GM06990 (cell line): ENCODE data around the gene LTA.

ENCODE experiments used
- DNase-seq: peaks from one replicate; pipeline ENCODE4 v3.0.0-alpha.2; 2011; ENCODE audit not compliant: insufficient read length; ENCODE audit errors: extremely low read depth
- H3K27me3 ChIP-seq: replicated peaks from 2 replicates; pipeline ENCODE4 v1.6.0; 2011; ENCODE audit warnings: low read length; ENCODE audit not compliant: control insufficient read depth, insufficient read depth
- H3K36me3 ChIP-seq: 2 replicates; pipeline ENCODE4 v1.5.1; 2011; ENCODE audit warnings: low read length; ENCODE audit not compliant: control insufficient read depth, insufficient read depth
- H3K4me3 ChIP-seq: replicated peaks from 2 replicates; pipeline ENCODE4 v1.5.1; 2011; ENCODE audit warnings: low read depth, mild to moderate bottlenecking, control low read depth, low read length
- CTCF ChIP-seq: IDR thresholded peaks from 2 replicates; pipeline ENCODE4 v1.5.1; 2011; ENCODE audit warnings: low read length, control low read depth, mild to moderate bottlenecking, inconsistent platforms; ENCODE audit not compliant: insufficient read depth, poor library complexity, severe bottlenecking

The LTA gene

DNA sequence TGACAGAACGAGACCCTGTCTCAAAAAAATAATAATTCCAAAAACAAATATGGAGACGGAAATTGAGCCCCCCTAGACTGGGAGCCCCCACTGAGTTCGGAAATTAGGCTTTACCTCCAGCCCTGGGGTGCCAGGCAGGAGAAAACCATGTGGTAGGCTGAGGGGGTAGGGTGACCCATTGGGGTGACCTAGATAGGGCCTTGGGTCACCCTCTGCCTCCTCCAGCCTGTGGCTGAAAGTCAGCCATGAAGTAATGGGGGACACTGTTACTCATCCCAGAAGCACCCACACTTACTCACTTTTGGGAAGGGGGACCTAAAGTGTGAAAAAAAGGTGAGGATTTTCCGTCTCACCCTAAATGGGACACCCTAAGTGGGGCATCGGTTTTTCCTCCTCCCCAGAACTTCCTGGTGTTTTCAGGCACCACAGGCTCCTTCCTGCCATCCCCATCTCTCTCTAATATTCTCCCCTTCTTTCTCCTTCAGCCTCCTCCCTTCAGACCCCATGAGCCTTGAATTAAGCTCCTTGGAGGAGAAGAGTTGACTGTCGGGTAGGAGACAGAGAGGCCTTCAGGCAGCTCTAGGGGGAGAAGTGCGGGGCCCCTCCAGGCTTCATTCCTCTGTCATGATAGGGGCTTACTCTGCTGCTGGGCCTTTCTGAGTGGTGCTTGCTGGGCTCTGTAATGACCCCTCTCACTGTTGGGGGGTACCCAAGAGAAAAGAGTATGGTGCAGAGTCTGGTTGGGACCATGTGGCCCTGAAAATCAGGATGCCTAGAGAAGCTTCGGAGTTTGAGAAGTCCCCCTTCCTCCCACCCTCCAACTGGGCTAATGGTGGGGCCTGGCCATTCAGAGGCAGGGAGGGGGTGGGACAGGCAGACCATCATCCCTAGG lies 7.7 kb downstream of the LTA start:
- H3K36me3 ChIP-seq: peaks cover 11% of the 10 kb centered on the region
- peak overlapping the region; percentile 69 for H3K4me3 ChIP-seq
- no peak for DNase-seq
- TF ChIP-seq CTCF: no peak
- no peaks in the 10 kb centered on the region for H3K27me3 ChIP-seq

DNA sequence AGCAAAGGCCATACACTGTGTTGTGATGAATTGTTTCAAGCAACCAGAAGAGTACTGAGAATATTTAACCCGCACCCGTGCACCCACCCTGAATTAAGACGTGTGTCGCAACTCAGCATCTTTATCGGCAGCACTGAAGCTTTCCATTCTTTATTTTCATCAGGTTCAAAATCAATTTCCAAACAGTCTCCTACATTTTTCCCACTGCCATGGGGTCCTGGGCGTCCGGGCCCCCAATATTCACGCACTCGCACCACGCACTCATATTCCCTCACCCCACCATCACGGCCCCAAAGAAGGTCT lies 8.3 kb downstream of the LTA start:
- DNase-seq: no peak
- no peak for TF ChIP-seq CTCF
- H3K4me3 ChIP-seq: peak overlapping the region; percentile 69

GRCh38 chr6:31580807-31581433 lies 8.8 kb downstream of the LTA start:
- Histone ChIP-seq H3K27me3 (no peaks in the 10 kb centered on the region), H3K4me3 (peak overlapping the region; percentile 69), H3K36me3 (peaks cover 11% of the 10 kb centered on the region)
- TF ChIP-seq CTCF: peak; percentile 92
- peak; percentile 89 for DNase-seq

More for the DNA sequence above, 8.3 kb downstream of the LTA start:
- no peaks in the 10 kb centered on the region for H3K27me3 ChIP-seq
- peaks cover 11% of the 10 kb centered on the region for H3K36me3 ChIP-seq

- Histone ChIP-seq H3K27me3 (no peaks in the 10 kb centered on the region), H3K4me3 (peak overlapping the region; percentile 69), H3K36me3 (peaks cover 11% of the 10 kb centered on the region)
- TF ChIP-seq CTCF: no peak
- no peak for DNase-seq
These were observed 9.5 kb downstream of the LTA start for GRCh38 chr6:31581434-31582229.

DNA sequence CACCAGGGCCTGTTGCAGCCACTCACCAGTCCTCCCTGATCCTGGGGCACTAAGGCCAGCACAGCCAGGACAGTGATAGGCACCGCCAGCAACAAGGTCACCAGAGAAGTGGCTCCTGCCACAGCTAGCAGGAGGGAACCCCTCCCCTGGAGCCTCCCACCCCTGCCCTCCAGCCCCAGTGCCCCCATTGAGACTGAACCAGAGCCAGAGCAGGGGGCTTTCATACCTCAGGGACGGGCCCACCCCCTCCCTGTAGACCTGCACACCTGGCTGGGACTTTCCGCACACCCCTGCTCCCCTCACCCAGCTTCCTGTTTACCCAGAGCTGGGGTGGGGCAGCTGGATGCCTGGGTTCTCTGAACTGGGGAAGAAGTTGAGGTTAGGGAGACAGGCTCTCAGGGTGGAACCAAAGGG lies 10.1 kb downstream of the LTA start, which contains the start of gene LTB:
Gene LTB, minus strand, starts transcription at position 195 of the 414 bp plus-strand sequence. Its CDS starts 7 bp downstream, at position 188.
- no peak for DNase-seq
- TF ChIP-seq CTCF: no peak
- H3K27me3 ChIP-seq: no peaks in the 10 kb centered on the region

More for the DNA sequence above, 10.1 kb downstream of the LTA start, which contains the start of gene LTB:
- Histone ChIP-seq H3K4me3 (peak within 1 kb of the TSS; percentile 69), H3K36me3 (peaks cover 8% of the 10 kb centered on the region)
